Measurements from ENCODE around the gene CDK14.

CDK14 gene

GRCh38 chr7:90877201-90877600, 281.1 kb downstream of the CDK14 start:
- H3K27ac ChIP-seq, result no peak overlapping the region
- TF ChIP-seq, protein P1, sequence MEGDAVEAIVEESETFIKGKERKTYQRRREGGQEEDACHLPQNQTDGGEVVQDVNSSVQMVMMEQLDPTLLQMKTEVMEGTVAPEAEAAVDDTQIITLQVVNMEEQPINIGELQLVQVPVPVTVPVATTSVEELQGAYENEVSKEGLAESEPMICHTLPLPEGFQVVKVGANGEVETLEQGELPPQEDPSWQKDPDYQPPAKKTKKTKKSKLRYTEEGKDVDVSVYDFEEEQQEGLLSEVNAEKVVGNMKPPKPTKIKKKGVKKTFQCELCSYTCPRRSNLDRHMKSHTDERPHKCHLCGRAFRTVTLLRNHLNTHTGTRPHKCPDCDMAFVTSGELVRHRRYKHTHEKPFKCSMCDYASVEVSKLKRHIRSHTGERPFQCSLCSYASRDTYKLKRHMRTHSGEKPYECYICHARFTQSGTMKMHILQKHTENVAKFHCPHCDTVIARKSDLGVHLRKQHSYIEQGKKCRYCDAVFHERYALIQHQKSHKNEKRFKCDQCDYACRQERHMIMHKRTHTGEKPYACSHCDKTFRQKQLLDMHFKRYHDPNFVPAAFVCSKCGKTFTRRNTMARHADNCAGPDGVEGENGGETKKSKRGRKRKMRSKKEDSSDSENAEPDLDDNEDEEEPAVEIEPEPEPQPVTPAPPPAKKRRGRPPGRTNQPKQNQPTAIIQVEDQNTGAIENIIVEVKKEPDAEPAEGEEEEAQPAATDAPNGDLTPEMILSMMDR (conservative IDR thresholded peaks at IDR 0.05), result no peak

DNA sequence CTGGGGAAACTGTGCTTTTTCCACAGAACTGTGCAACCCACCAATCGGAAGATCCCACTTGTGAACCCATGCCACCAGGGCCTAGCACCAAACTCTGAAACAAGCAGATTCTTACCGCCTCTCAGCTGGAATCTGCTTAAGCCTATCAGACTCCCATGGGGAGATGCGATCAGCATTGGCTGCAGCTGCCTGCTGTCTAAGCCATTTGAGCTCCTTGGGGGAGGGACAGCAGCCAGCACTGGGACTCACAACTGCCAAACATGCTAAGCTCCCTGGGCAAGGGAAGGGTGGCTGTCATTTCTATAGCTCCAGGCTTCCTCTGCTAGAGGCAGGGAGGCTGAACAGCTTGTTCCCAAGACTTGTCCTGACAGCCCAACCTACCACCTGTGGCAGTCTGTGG, 283.8 kb downstream of the CDK14 start:
- H3K27ac ChIP-seq, result no peak overlapping the region
- TF ChIP-seq, protein P1 (conservative IDR thresholded peaks at IDR 0.05), result no peak

- no peak overlapping the region for H3K27ac ChIP-seq
- TF ChIP-seq, protein P1 (conservative IDR thresholded peaks at IDR 0.05), result no peak
Observed at GRCh38 chr7:90886416-90886815, 290.3 kb downstream of the CDK14 start.

- TF ChIP-seq, protein P1 (conservative IDR thresholded peaks at IDR 0.05), result no peak
- H3K27ac ChIP-seq, result no peak overlapping the region
Observed at GRCh38 chr7:90889210-90889609, 293.1 kb downstream of the CDK14 start.

GRCh38 chr7:90889644-90890043, 293.5 kb downstream of the CDK14 start:
- no peak overlapping the region for H3K27ac ChIP-seq
- TF ChIP-seq, protein P1 (conservative IDR thresholded peaks at IDR 0.05), result no peak

GRCh38 chr7:90891529-90891928, 295.4 kb downstream of the CDK14 start:
- TF ChIP-seq, protein P1 (conservative IDR thresholded peaks at IDR 0.05), result no peak
- H3K27ac ChIP-seq, result no peak overlapping the region

GRCh38 chr7:90892213-90892612, 296.1 kb downstream of the CDK14 start:
- no peak overlapping the region for H3K27ac ChIP-seq
- TF ChIP-seq, protein P1 (conservative IDR thresholded peaks at IDR 0.05), result no peak

- TF ChIP-seq, protein P1 (conservative IDR thresholded peaks at IDR 0.05), result no peak
- H3K27ac ChIP-seq, result no peak overlapping the region
Observed at GRCh38 chr7:90894122-90894521, 298.0 kb downstream of the CDK14 start.
